Mammary epithelial cell (primary cell): ENCODE results near the gene CRYGD.

ENCODE experiments used
- EZH2 ChIP-seq: IDR thresholded peaks from 2 replicates; pipeline ENCODE4 v1.6.1; 2012; ENCODE audit warnings: low read length, inconsistent platforms, borderline replicate concordance
- TF ChIP-seq, protein P1 (sequence below), 2 donors: IDR thresholded peaks in 1 of 2; conservative IDR thresholded peaks in 1 of 2; 2 replicates each; pipeline ENCODE4 v1.5.1; 2011 to 2012; ENCODE audit warnings: inconsistent platforms in 2 of 2, low read length in 2 of 2, mild to moderate bottlenecking in 2 of 2, control low read depth in 1 of 2, low read depth in 1 of 2; ENCODE audit not compliant: insufficient read depth in 1 of 2; ENCODE audit errors: extremely low read depth in 1 of 2

DNA sequence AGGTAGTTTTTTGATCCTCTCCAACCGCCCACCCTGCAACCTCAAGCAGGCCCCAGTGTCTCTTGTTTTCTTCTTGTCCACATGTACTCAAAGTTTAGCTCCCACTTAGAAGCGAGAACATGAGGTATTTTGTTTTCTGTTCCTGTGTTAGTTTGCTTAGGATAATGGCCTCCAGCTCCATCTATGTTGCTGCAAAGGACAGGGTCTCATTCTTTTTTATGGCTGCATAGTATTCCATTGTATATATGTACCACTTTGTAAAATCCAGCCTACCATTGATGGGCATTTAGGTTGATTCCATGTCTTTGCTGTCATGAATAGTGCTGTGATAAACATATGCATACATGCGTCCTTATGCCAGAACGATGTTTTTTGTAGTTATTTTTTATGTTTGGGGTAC, 2.8 kb upstream of the CRYGD start:
- TF ChIP-seq, protein P1, sequence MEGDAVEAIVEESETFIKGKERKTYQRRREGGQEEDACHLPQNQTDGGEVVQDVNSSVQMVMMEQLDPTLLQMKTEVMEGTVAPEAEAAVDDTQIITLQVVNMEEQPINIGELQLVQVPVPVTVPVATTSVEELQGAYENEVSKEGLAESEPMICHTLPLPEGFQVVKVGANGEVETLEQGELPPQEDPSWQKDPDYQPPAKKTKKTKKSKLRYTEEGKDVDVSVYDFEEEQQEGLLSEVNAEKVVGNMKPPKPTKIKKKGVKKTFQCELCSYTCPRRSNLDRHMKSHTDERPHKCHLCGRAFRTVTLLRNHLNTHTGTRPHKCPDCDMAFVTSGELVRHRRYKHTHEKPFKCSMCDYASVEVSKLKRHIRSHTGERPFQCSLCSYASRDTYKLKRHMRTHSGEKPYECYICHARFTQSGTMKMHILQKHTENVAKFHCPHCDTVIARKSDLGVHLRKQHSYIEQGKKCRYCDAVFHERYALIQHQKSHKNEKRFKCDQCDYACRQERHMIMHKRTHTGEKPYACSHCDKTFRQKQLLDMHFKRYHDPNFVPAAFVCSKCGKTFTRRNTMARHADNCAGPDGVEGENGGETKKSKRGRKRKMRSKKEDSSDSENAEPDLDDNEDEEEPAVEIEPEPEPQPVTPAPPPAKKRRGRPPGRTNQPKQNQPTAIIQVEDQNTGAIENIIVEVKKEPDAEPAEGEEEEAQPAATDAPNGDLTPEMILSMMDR (conservative IDR thresholded peaks at IDR 0.05 in 1 of 2, IDR thresholded peaks at IDR 0.05 in 1 of 2; ENCODE audit: extremely low read depth in 1 of 2, insufficient read depth in 1 of 2, low read depth in 1 of 2, low read length in 2 of 2) = no peak
- TF ChIP-seq EZH2 = no peak
